Kidney epithelial cell (primary cell): ENCODE data around the gene SH3GL1. TPM values are rescaled to one million over a fixed set of nuclear protein-coding genes. Genes with fewer than 3 reads are reported as not detected.
A peak's percentile ranks its signal among the peaks of the same experiment; 100 is the strongest.

Source experiments
- DNase-seq: peaks from one replicate; pipeline ENCODE4 v3.0.0-alpha.2; 2010; ENCODE audit warnings: low read depth
- H3K27me3 ChIP-seq: 2 replicates; pipeline ENCODE4 v1.6.0; 2011; ENCODE audit warnings: low read length; ENCODE audit not compliant: control insufficient read depth, insufficient read depth
- H3K36me3 ChIP-seq: 2 replicates; pipeline ENCODE4 v1.5.1; 2011; ENCODE audit warnings: low read length; ENCODE audit not compliant: control insufficient read depth, insufficient read depth
- H3K4me3 ChIP-seq: 2 replicates; pipeline ENCODE4 v1.5.1; 2011; ENCODE audit warnings: low read depth, mild to moderate bottlenecking, control low read depth, low read length
- CTCF ChIP-seq: IDR thresholded peaks from 2 replicates; pipeline ENCODE4 v1.5.1; 2011; ENCODE audit warnings: mild to moderate bottlenecking, moderate library complexity, low read length, control low read depth, inconsistent platforms; ENCODE audit not compliant: insufficient read depth, poor library complexity, severe bottlenecking
- total RNA-seq: library from RNA; depleted of rRNA; stranded (reverse); fragments of >200 nt; gene quantifications from 2 replicates; pipeline ENCODE4 v1.2.3, GENCODE V29; 2015

The SH3GL1 gene
- total RNA-seq, 1 donor from 2014 or later: 60.9 TPM

GRCh38 chr19:4376028-4376670 is 24.2 kb downstream of the SH3GL1 start:
- DNase-seq: no peak
- no peak overlapping the region for H3K4me3 ChIP-seq
- no peaks in the 10 kb centered on the region for H3K36me3 ChIP-seq
- no peaks in the 10 kb centered on the region for H3K27me3 ChIP-seq
- TF ChIP-seq CTCF: no peak

GRCh38 chr19:4375164-4376027 is 25.0 kb downstream of the SH3GL1 start:
- Histone ChIP-seq H3K4me3 (no peak overlapping the region), H3K36me3 (no peaks in the 10 kb centered on the region), H3K27me3 (no peaks in the 10 kb centered on the region)
- TF ChIP-seq CTCF: peak; percentile 40
- DNase-seq: no peak

- TF ChIP-seq CTCF: no peak
- Histone ChIP-seq H3K27me3 (no peaks in the 10 kb centered on the region), H3K4me3 (no peak overlapping the region), H3K36me3 (no peaks in the 10 kb centered on the region)
- peak; percentile 58 for DNase-seq
These were observed 25.7 kb downstream of the SH3GL1 start for GRCh38 chr19:4374498-4375163.

GRCh38 chr19:4373601-4374497 is 26.5 kb downstream of the SH3GL1 start:
- DNase-seq: no peak
- no peak for TF ChIP-seq CTCF
- Histone ChIP-seq H3K4me3 (no peak overlapping the region), H3K27me3 (no peaks in the 10 kb centered on the region), H3K36me3 (no peaks in the 10 kb centered on the region)

- H3K4me3 ChIP-seq: no peak overlapping the region
- no peaks in the 10 kb centered on the region for H3K36me3 ChIP-seq
- no peak for TF ChIP-seq CTCF
- no peak for DNase-seq
- H3K27me3 ChIP-seq: no peaks in the 10 kb centered on the region
These were observed 27.4 kb downstream of the SH3GL1 start for GRCh38 chr19:4373013-4373367.
